A549 (cell line): Measurements from ENCODE around the gene AP1S2. TPM values are rescaled to one million over a fixed set of nuclear protein-coding genes. Genes with fewer than 3 reads are reported as not detected.

Source experiments
- ATAC-seq, 2 experiments: fragments of 200-7000 bp in 1 of 2; fragments of >200 bp in 1 of 2; cut with Nextera tagmentation in 1 of 2; cut with Tn5 transposase in 1 of 2; 3 replicates each; pipeline versions ENCODE4 v1.8.0 to v1.9.1; 2018 to 2020; ENCODE audit warnings: mild to moderate bottlenecking in 1 of 2, moderate library complexity in 1 of 2
- CTCF ChIA-PET: fragments of 300-600 bp; sonication (Branson Sonifier 250); formaldehyde crosslinking; extraction: SDS; loops from one replicate; lab custom pipeline; 2021; ENCODE audit warnings: antibody characterized with exemption, inconsistent platforms; lab: Yijun Ruan, JAX
- POLR2A ChIA-PET: fragments of 350-600 bp; formaldehyde crosslinking; extraction: SDS; loops from one replicate; lab custom pipeline; 2021; ENCODE audit warnings: antibody characterized with exemption, inconsistent platforms; lab: Yijun Ruan, JAX
- DNase-seq, 2 experiments: peaks; one replicate each; pipeline versions ENCODE4 v3.0.0 to v3.0.0-alpha.2; 2011 to 2016; ENCODE audit warnings: low read depth in 1 of 2, low spot score in 1 of 2
- FAIRE-seq: peaks from 2 replicates; lab custom pipeline; 2011; peaks lifted over from hg19 to GRCh38; lab: Jason Lieb, UNC
- H3K27ac ChIP-seq, 2 experiments: fragments of >200 bp; sonication (Bioruptor Twin); formaldehyde crosslinking; 3 replicates each; pipeline ENCODE4 v1.5.1; 2016 to 2017
- H3K4me1 ChIP-seq: fragments of >200 bp; sonication (Bioruptor Twin); formaldehyde crosslinking; 3 replicates; pipeline ENCODE4 v1.6.1; 2016
- H3K4me2 ChIP-seq: fragments of >200 bp; sonication (Bioruptor Twin); formaldehyde crosslinking; 3 replicates; pipeline ENCODE4 v1.6.1; 2016
- H3K4me3 ChIP-seq: fragments of >200 bp; sonication (Bioruptor Twin); formaldehyde crosslinking; 3 replicates; pipeline ENCODE4 v1.5.1; 2016
- H3K9me3 ChIP-seq: fragments of >200 bp; sonication (Bioruptor Twin); formaldehyde crosslinking; 3 replicates; pipeline ENCODE4 v1.6.1; 2016
- EP300 ChIP-seq, 2 experiments: fragments of >200 bp; sonication (Bioruptor Twin); formaldehyde crosslinking; IDR thresholded peaks; 2 replicates in 1 of 2; 3 replicates in 1 of 2; pipeline ENCODE4 v1.6.1; 2016 to 2017
- ESRRA ChIP-seq: fragments of 150-350 bp; IDR thresholded peaks from 2 replicates; pipeline ENCODE4 v1.6.1; 2014; ENCODE audit warnings: mild to moderate bottlenecking, low read length, borderline replicate concordance
- FOSB ChIP-seq: fragments of 250-450 bp; sonication (Bioruptor Pico); IDR thresholded peaks from 2 replicates; pipeline ENCODE4 v1.5.0; 2020; ENCODE audit warnings: mild to moderate bottlenecking, moderate library complexity
- FOSL2 ChIP-seq, 2 experiments: fragments of 450-650 bp in 1 of 2; fragments of >200 bp in 1 of 2; sonication (Bioruptor Twin) in 1 of 2; formaldehyde crosslinking; IDR thresholded peaks; 2 replicates each; pipeline versions ENCODE4 v1.5.0 to v1.6.1; 2016 to 2020; ENCODE audit warnings: mild to moderate bottlenecking in 1 of 2, moderate library complexity in 1 of 2
- HDAC2 ChIP-seq: fragments of 200-600 bp; sonication (generic); IDR thresholded peaks from 2 replicates; pipeline ENCODE4 v1.6.1; 2016
- HEYL ChIP-seq: fragments of 250-450 bp; sonication (Bioruptor Pico); IDR thresholded peaks from 2 replicates; pipeline ENCODE4 v1.8.0; 2021; ENCODE audit warnings: mild to moderate bottlenecking, moderate library complexity
- HOXB5 ChIP-seq: fragments of 250-450 bp; sonication (Bioruptor Pico); IDR thresholded peaks from 2 replicates; pipeline ENCODE4 v1.5.0; 2020; ENCODE audit warnings: mild to moderate bottlenecking, moderate library complexity
- MAFK ChIP-seq: fragments of 450-650 bp; IDR thresholded peaks from 2 replicates; pipeline ENCODE4 v1.6.1; 2014; ENCODE audit not compliant: partially characterized antibody
- PHF8 ChIP-seq: fragments of 200-600 bp; sonication (generic); IDR thresholded peaks from 2 replicates; pipeline ENCODE4 v1.6.1; 2016; ENCODE audit warnings: low read depth, mild to moderate bottlenecking, antibody characterized with exemption, moderate library complexity, borderline replicate concordance
- POLR2A ChIP-seq: IDR thresholded peaks from 2 replicates; pipeline ENCODE4 v1.6.1; 2012; ENCODE audit warnings: mild to moderate bottlenecking, low read length
- POLR2AphosphoS2 ChIP-seq: conservative IDR thresholded peaks from 2 replicates; pipeline ENCODE4 v1.6.1; 2012; ENCODE audit warnings: low read length, improper control_type of control experiment, inconsistent platforms
- RFX5 ChIP-seq: fragments of 450-650 bp; IDR thresholded peaks from 2 replicates; pipeline ENCODE4 v1.7.1; 2014; ENCODE audit warnings: antibody characterized with exemption, mild to moderate bottlenecking, moderate library complexity
- SMC3 ChIP-seq: fragments of >200 bp; sonication (Bioruptor Twin); formaldehyde crosslinking; IDR thresholded peaks from 3 replicates; pipeline ENCODE4 v1.6.1; 2018; ENCODE audit warnings: inconsistent platforms
- SREBF2 ChIP-seq: fragments of 450-650 bp; IDR thresholded peaks from 2 replicates; pipeline ENCODE4 v1.6.1; 2014; ENCODE audit warnings: mild to moderate bottlenecking, moderate library complexity
- TP53 ChIP-seq: fragments of 250-450 bp; sonication (Bioruptor Pico); IDR thresholded peaks from 2 replicates; pipeline ENCODE4 v1.5.0; 2021; ENCODE audit warnings: mild to moderate bottlenecking, moderate library complexity
- ZFP36 ChIP-seq: fragments of 450-650 bp; IDR thresholded peaks from 2 replicates; pipeline ENCODE4 v1.6.1; 2014; ENCODE audit warnings: borderline replicate concordance; ENCODE audit not compliant: partially characterized antibody
- ZNF302 ChIP-seq: fragments of 250-450 bp; sonication (Bioruptor Pico); IDR thresholded peaks from 2 replicates; pipeline ENCODE4 v1.9.0; 2021; ENCODE audit warnings: inconsistent platforms, mild to moderate bottlenecking, moderate library complexity
- WGBS: methylation state at CpG from one replicate; pipeline ENCODE4 v1.1.6; 2017; ENCODE audit errors: missing lambda C conversion rate; 5-methylcytosine and 5-hydroxymethylcytosine counted together
- polyA plus RNA-seq, 4 experiments: library from polyadenylated mRNA; depleted of rRNA in 3 of 4; stranded (reverse); fragments of >200 nt; fragmentation: RNase III in 1 of 4; extraction: RNeasy Plus Mini Kit Qiagen cat#74134 plus additional on column Dnase treatment in 1 of 4; gene quantifications; 2 replicates in 3 of 4; 3 replicates in 1 of 4; pipeline ENCODE4 v1.2.3, GENCODE V29; 2011 to 2017
- TF ChIP-seq, protein P1 (sequence below): IDR thresholded peaks from 2 replicates; pipeline ENCODE4 v1.6.1; 2012
- TF ChIP-seq, protein P2 (sequence below): IDR thresholded peaks from 2 replicates; pipeline ENCODE4 v1.6.1; 2012; ENCODE audit warnings: low read depth, borderline replicate concordance

Gene AP1S2
- polyA plus RNA-seq, 2 of the 4 experiments (the other 2 are of a cell fraction): 17.1 to 18.5 TPM

DNA sequence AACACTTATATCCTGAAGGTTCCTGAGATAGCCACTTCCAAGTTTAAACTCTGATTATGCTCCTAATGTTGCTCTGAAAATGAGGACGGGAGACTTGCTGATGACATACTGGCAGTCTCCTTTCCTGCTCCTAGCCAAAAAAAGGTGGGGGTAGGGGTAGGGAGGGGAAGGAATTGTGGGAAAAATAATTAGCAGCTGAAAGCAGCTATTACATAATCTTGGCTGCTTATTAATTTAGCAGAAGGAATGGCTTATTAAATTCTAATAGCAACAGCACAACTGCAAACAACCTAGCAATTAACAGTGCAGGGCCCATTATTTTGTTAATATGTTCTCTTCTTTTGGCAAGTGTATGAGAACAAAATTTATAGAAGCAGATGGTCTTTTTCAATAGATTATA is 2.0 kb upstream of the AP1S2 start:
- CTCF ChIA-PET: no interaction called here
- H3K27ac ChIP-seq: no peak overlapping the region
- ATAC-seq (no peak), FAIRE-seq (no peak), DNase-seq (no peak)
- no peak overlapping the region for H3K4me3 ChIP-seq
- TF ChIP-seq EP300 (IDR thresholded peaks at IDR 0.05) (no peak), ESRRA (no peak), TP53 (CRISPR knock-in tag) (no peak), FOSL2 (IDR thresholded peaks at IDR 0.05) (no peak), FOSL2 (CRISPR knock-in tag; IDR thresholded peaks at IDR 0.05) (no peak), HDAC2 (no peak), HEYL (CRISPR knock-in tag) (no peak)
- POLR2A ChIA-PET: interaction anchor here (0.5 kb wide), 1 partner anchor 589 kb away, joined by 3 read pairs; no protein-coding TSS in a partner anchor
- 83% methylated on average over 1 of the region's 1 CpG for WGBS
- peaks cover 6% of the 10 kb centered on the region; the same call in 1 of the 3 replicates for H3K4me1 ChIP-seq
- no peak overlapping the region for H3K4me2 ChIP-seq
- no peaks in the 10 kb centered on the region for H3K9me3 ChIP-seq

DNA sequence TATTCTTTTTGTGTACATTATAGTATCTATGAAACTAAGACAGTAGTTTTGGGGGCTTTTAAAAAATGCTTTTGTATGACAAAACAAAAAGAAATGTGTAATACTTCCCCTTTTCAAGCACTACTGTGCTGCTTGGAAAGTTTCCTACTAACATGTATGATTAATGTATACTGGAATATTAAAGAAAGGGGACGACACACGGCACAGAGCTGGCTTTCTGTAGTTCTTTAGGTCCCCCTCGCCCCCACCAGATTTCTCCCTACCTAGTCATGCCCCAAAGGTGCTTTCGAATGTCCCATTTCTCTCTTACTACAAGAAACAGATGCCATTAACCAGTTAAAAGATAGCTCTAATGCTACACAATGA is 1.6 kb upstream of the AP1S2 start:
- Histone ChIP-seq H3K9me3 (no peaks in the 10 kb centered on the region), H3K4me3 (no peak overlapping the region), H3K27ac (no peak overlapping the region), H3K4me1 (peaks cover 6% of the 10 kb centered on the region; the same call in 1 of the 3 replicates), H3K4me2 (no peak overlapping the region)
- FAIRE-seq: no peak
- no peak for TF ChIP-seq ZNF302 (CRISPR knock-in tag)
- TF ChIP-seq MAFK: no peak
- no peak for DNase-seq
- POLR2A ChIA-PET: interaction anchor here (0.5 kb wide), 1 partner anchor 589 kb away, joined by 3 read pairs; no protein-coding TSS in a partner anchor
- WGBS: 72% methylated on average over 4 of the region's 4 CpGs
- no peak for ATAC-seq
- CTCF ChIA-PET: no interaction called here

DNA sequence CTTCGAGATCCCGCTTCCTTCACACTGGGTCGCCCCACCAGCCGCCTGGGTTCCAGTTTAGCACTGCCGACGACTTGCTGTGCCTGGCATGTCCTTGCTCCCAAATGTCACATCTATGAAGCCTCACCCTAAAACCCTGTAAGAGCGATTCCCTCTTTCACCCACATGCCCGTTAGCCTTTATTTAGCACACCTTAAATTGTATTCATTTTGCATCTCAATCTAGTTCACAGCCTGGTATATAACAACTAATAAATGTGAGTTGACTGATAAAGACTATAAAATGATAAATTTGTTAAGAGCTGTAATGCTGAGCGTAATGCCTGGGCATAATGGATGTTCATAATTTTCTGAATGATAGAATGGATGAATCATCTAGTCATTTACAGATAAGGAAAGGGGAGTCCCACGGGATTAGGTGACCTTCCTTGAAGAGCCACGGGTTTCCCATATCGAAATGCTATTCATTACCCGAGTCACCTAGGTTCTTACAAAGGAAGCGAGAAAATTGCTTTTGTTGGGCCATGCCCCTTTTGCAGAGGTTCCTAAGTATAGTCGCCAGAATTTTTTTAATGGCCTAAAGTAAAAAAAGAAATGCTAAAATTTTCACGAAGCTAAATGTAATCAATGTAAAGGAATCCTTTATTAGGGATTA is 1.1 kb upstream of the AP1S2 start:
- Histone ChIP-seq H3K4me2 (peak overlapping the region; percentile 81), H3K4me3 (peak overlapping the region; percentile 82), H3K27ac (peak overlapping the region; percentile 67 to 84)
- DNase-seq: no peak
- POLR2A ChIA-PET: interaction anchor here (0.6 kb wide), 1 partner anchor 384 kb away, joined by 3 read pairs; no protein-coding TSS in a partner anchor
- TF ChIP-seq, protein P1, sequence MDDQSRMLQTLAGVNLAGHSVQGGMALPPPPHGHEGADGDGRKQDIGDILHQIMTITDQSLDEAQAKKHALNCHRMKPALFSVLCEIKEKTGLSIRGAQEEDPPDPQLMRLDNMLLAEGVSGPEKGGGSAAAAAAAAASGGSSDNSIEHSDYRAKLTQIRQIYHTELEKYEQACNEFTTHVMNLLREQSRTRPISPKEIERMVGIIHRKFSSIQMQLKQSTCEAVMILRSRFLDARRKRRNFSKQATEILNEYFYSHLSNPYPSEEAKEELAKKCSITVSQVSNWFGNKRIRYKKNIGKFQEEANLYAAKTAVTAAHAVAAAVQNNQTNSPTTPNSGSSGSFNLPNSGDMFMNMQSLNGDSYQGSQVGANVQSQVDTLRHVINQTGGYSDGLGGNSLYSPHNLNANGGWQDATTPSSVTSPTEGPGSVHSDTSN: no peak
- TF ChIP-seq FOSB (CRISPR knock-in tag) (no peak), PHF8 (no peak), ZFP36 (no peak), SMC3 (no peak), RFX5 (no peak), POLR2A (no peak), HEYL (CRISPR knock-in tag) (no peak), TP53 (CRISPR knock-in tag) (no peak), ZNF302 (CRISPR knock-in tag) (no peak), SREBF2 (no peak), POLR2AphosphoS2 (no peak), HOXB5 (CRISPR knock-in tag) (no peak)
- TF ChIP-seq, protein P2, sequence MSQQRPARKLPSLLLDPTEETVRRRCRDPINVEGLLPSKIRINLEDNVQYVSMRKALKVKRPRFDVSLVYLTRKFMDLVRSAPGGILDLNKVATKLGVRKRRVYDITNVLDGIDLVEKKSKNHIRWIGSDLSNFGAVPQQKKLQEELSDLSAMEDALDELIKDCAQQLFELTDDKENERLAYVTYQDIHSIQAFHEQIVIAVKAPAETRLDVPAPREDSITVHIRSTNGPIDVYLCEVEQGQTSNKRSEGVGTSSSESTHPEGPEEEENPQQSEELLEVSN: no peak
- TF ChIP-seq, all 56 proteins: peak for 0
- FAIRE-seq (no peak), ATAC-seq (no peak)
- no peaks in the 10 kb centered on the region for H3K9me3 ChIP-seq
- peaks cover 6% of the 10 kb centered on the region; the same call in 1 of the 3 replicates for H3K4me1 ChIP-seq
- 42% methylated on average over 16 of the region's 16 CpGs for WGBS
- CTCF ChIA-PET: no interaction called here
